ENCODE results near the gene ADGRL4. TPM values are rescaled to one million over a fixed set of nuclear protein-coding genes. Genes with fewer than 3 reads are reported as not detected.

ADGRL4 gene
- total RNA-seq, 2 experiments from 2014 or later, result not detected

DNA sequence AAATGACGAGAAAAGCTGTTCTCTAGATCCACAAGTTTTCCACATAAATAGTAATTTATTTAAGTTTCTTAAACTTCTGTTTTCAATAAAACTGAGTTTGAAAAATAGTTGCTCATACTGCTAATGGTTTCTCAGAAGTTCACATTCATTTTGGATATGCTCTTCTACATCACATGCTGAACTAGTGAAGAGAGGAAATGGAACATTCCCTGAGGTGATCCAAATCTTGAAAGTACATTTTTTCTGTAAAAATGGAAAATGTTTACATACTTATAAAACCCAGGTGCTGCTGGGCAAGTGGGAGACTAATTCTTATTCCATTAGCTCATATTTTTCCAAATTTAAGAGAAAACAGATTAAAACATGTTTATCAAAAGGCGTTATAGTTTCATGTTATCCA, 111.7 kb downstream of the ADGRL4 start:
- CTCF ChIA-PET, result no interaction called here
- ATAC-seq (ENCODE audit: poor library complexity) (no peak), DNase-seq (no peak)
- H3K4me3 ChIP-seq (ENCODE audit: low read length), result no peak overlapping the region
- no peaks in the 10 kb centered on the region for H3K4me1 ChIP-seq (ENCODE audit: insufficient read depth, low read length)
- H3K4me3 Mint-ChIP-seq, result no peak overlapping the region
- H3K27ac Mint-ChIP-seq, result no peak overlapping the region
- H3K4me1 Mint-ChIP-seq (ENCODE audit: low read depth), result no peaks in the 10 kb centered on the region
- H3K27me3 ChIP-seq (ENCODE audit: control insufficient read depth in 1 of 2, insufficient read depth in 2 of 2, low read length in 2 of 2), result no peaks in the 10 kb centered on the region
- no peaks in the 10 kb centered on the region for H3K27me3 Mint-ChIP-seq
- intact Hi-C loops (cut with DNase I, micrococcal nuclease), result no loop called here
- no peak for TF ChIP-seq CTCF (IDR thresholded peaks at IDR 0.05)
- no peaks in the 10 kb centered on the region for H3K36me3 ChIP-seq (ENCODE audit: insufficient read depth, low read length)
- H3K9me3 Mint-ChIP-seq, result no peaks in the 10 kb centered on the region
- no peaks in the 10 kb centered on the region for H3K9me3 ChIP-seq (ENCODE audit: control insufficient read depth in 1 of 2, insufficient read depth in 1 of 2, low read length in 2 of 2)
- POLR2A ChIA-PET, result no interaction called here
- H3K27ac ChIP-seq (ENCODE audit: low read depth in 1 of 2, low read length in 2 of 2), result no peak overlapping the region
- H3K36me3 Mint-ChIP-seq (ENCODE audit: low read depth), result no peaks in the 10 kb centered on the region

- H3K36me3 ChIP-seq (ENCODE audit: insufficient read depth, low read length), result no peaks in the 10 kb centered on the region
- Mint-ChIP-seq H3K4me1 (ENCODE audit: low read depth) (no peaks in the 10 kb centered on the region), H3K4me3 (no peak overlapping the region), H3K27ac (no peak overlapping the region), H3K27me3 (no peaks in the 10 kb centered on the region), H3K9me3 (no peaks in the 10 kb centered on the region), H3K36me3 (ENCODE audit: low read depth) (no peaks in the 10 kb centered on the region)
- ATAC-seq (ENCODE audit: poor library complexity) (no peak), DNase-seq (no peak)
- no peak overlapping the region for H3K27ac ChIP-seq (ENCODE audit: low read depth in 1 of 2, low read length in 2 of 2)
- intact Hi-C loops (cut with DNase I, micrococcal nuclease), result no loop called here
- no peaks in the 10 kb centered on the region for H3K27me3 ChIP-seq (ENCODE audit: control insufficient read depth in 1 of 2, insufficient read depth in 2 of 2, low read length in 2 of 2)
- CTCF ChIA-PET, result no interaction called here
- H3K4me3 ChIP-seq (ENCODE audit: low read length), result no peak overlapping the region
- H3K4me1 ChIP-seq (ENCODE audit: insufficient read depth, low read length), result no peaks in the 10 kb centered on the region
- TF ChIP-seq CTCF (IDR thresholded peaks at IDR 0.05), result no peak
- POLR2A ChIA-PET, result no interaction called here
- no peaks in the 10 kb centered on the region for H3K9me3 ChIP-seq (ENCODE audit: control insufficient read depth in 1 of 2, insufficient read depth in 1 of 2, low read length in 2 of 2)
Measured at GRCh38 chr1:78892260-78892840, 114.2 kb downstream of the ADGRL4 start.

DNA sequence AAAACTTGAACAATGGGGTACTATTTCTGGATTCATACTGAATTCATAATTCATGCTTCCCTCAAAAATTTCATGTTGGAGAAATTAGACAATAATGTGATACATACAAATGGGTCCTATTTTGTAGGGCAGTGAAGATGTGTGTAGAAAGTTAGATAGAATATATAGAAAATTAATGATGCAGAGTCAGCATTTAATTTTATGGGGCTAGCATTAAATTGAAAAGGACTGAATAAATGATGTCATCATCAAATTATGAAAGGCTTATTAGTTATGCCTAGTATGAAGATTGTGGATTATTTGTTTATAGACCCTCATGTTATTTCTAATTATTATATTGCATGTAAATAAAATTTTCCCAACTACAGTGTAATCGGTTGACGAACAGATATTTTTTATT, 119.1 kb downstream of the ADGRL4 start:
- Mint-ChIP-seq H3K4me1 (ENCODE audit: low read depth) (no peaks in the 10 kb centered on the region), H3K36me3 (ENCODE audit: low read depth) (no peaks in the 10 kb centered on the region), H3K27me3 (no peaks in the 10 kb centered on the region), H3K27ac (no peak overlapping the region), H3K4me3 (no peak overlapping the region), H3K9me3 (no peaks in the 10 kb centered on the region)
- Histone ChIP-seq H3K27me3 (ENCODE audit: control insufficient read depth in 1 of 2, insufficient read depth in 2 of 2, low read length in 2 of 2) (no peaks in the 10 kb centered on the region), H3K4me3 (ENCODE audit: low read length) (no peak overlapping the region), H3K36me3 (ENCODE audit: insufficient read depth, low read length) (no peaks in the 10 kb centered on the region), H3K9me3 (ENCODE audit: control insufficient read depth in 1 of 2, insufficient read depth in 1 of 2, low read length in 2 of 2) (no peaks in the 10 kb centered on the region), H3K4me1 (ENCODE audit: insufficient read depth, low read length) (no peaks in the 10 kb centered on the region), H3K27ac (ENCODE audit: low read depth in 1 of 2, low read length in 2 of 2) (no peak overlapping the region)
- TF ChIP-seq CTCF (IDR thresholded peaks at IDR 0.05), result no peak
- DNase-seq, result no peak
- intact Hi-C loops (cut with DNase I, micrococcal nuclease), result no loop called here
- ChIA-PET POLR2A (no interaction called here), CTCF (no interaction called here)
- no peak for ATAC-seq (ENCODE audit: poor library complexity)
